ENCODE measurements around the gene TMEM132D.

Gene TMEM132D

GRCh38 chr12:129604506-129604905 is 299.3 kb downstream of the TMEM132D start:
- no peak overlapping the region for H3K9ac ChIP-seq (ENCODE audit: low read depth, low read length)
- peaks cover 35% of the 10 kb centered on the region for H3K4me1 ChIP-seq (ENCODE audit: control insufficient read depth, insufficient read depth, low read length)

GRCh38 chr12:129599406-129599805 is 304.4 kb downstream of the TMEM132D start:
- Histone ChIP-seq H3K9me3 (ENCODE audit: control insufficient read depth, insufficient read depth, low read length) (no peaks in the 10 kb centered on the region), H3K4me3 (ENCODE audit: low read depth, low read length) (no peak overlapping the region), H3K4me1 (ENCODE audit: control insufficient read depth, insufficient read depth, low read length) (peaks cover 7% of the 10 kb centered on the region), H3K9ac (ENCODE audit: low read depth, low read length) (no peak overlapping the region), H3K27ac (ENCODE audit: low read depth, low read length) (no peak overlapping the region), H3K36me3 (ENCODE audit: control insufficient read depth, insufficient read depth, low read length) (no peaks in the 10 kb centered on the region), H3K27me3 (ENCODE audit: control insufficient read depth, insufficient read depth, low read length) (no peaks in the 10 kb centered on the region)

More at GRCh38 chr12:129604506-129604905, 299.3 kb downstream of the TMEM132D start:
- Histone ChIP-seq H3K27me3 (ENCODE audit: control insufficient read depth, insufficient read depth, low read length) (no peaks in the 10 kb centered on the region), H3K36me3 (ENCODE audit: control insufficient read depth, insufficient read depth, low read length) (no peaks in the 10 kb centered on the region), H3K27ac (ENCODE audit: low read depth, low read length) (no peak overlapping the region), H3K4me3 (ENCODE audit: low read depth, low read length) (no peak overlapping the region), H3K9me3 (ENCODE audit: control insufficient read depth, insufficient read depth, low read length) (no peaks in the 10 kb centered on the region)

- Histone ChIP-seq H3K9me3 (ENCODE audit: control insufficient read depth, insufficient read depth, low read length) (no peaks in the 10 kb centered on the region), H3K27ac (ENCODE audit: low read depth, low read length) (no peak overlapping the region), H3K4me3 (ENCODE audit: low read depth, low read length) (no peak overlapping the region), H3K27me3 (ENCODE audit: control insufficient read depth, insufficient read depth, low read length) (no peaks in the 10 kb centered on the region), H3K4me1 (ENCODE audit: control insufficient read depth, insufficient read depth, low read length) (peaks cover 3% of the 10 kb centered on the region), H3K9ac (ENCODE audit: low read depth, low read length) (no peak overlapping the region), H3K36me3 (ENCODE audit: control insufficient read depth, insufficient read depth, low read length) (no peaks in the 10 kb centered on the region)
Observed at GRCh38 chr12:129594098-129594497, 309.7 kb downstream of the TMEM132D start.

- Histone ChIP-seq H3K9ac (ENCODE audit: low read depth, low read length) (no peak overlapping the region), H3K9me3 (ENCODE audit: control insufficient read depth, insufficient read depth, low read length) (no peaks in the 10 kb centered on the region), H3K36me3 (ENCODE audit: control insufficient read depth, insufficient read depth, low read length) (no peaks in the 10 kb centered on the region), H3K27me3 (ENCODE audit: control insufficient read depth, insufficient read depth, low read length) (no peaks in the 10 kb centered on the region), H3K4me3 (ENCODE audit: low read depth, low read length) (no peak overlapping the region), H3K27ac (ENCODE audit: low read depth, low read length) (no peak overlapping the region), H3K4me1 (ENCODE audit: control insufficient read depth, insufficient read depth, low read length) (no peaks in the 10 kb centered on the region)
Observed at GRCh38 chr12:129592449-129592848, 311.4 kb downstream of the TMEM132D start.

- Histone ChIP-seq H3K4me1 (ENCODE audit: control insufficient read depth, insufficient read depth, low read length) (no peaks in the 10 kb centered on the region), H3K9me3 (ENCODE audit: control insufficient read depth, insufficient read depth, low read length) (no peaks in the 10 kb centered on the region), H3K36me3 (ENCODE audit: control insufficient read depth, insufficient read depth, low read length) (no peaks in the 10 kb centered on the region), H3K4me3 (ENCODE audit: low read depth, low read length) (no peak overlapping the region), H3K9ac (ENCODE audit: low read depth, low read length) (no peak overlapping the region), H3K27ac (ENCODE audit: low read depth, low read length) (no peak overlapping the region), H3K27me3 (ENCODE audit: control insufficient read depth, insufficient read depth, low read length) (no peaks in the 10 kb centered on the region)
Observed at GRCh38 chr12:129589503-129589902, 314.3 kb downstream of the TMEM132D start.

GRCh38 chr12:129588142-129588541 is 315.7 kb downstream of the TMEM132D start:
- Histone ChIP-seq H3K9me3 (ENCODE audit: control insufficient read depth, insufficient read depth, low read length) (no peaks in the 10 kb centered on the region), H3K9ac (ENCODE audit: low read depth, low read length) (no peak overlapping the region), H3K4me1 (ENCODE audit: control insufficient read depth, insufficient read depth, low read length) (no peaks in the 10 kb centered on the region), H3K27me3 (ENCODE audit: control insufficient read depth, insufficient read depth, low read length) (no peaks in the 10 kb centered on the region), H3K27ac (ENCODE audit: low read depth, low read length) (no peak overlapping the region), H3K36me3 (ENCODE audit: control insufficient read depth, insufficient read depth, low read length) (no peaks in the 10 kb centered on the region), H3K4me3 (ENCODE audit: low read depth, low read length) (no peak overlapping the region)

GRCh38 chr12:129585296-129585695 is 318.5 kb downstream of the TMEM132D start:
- no peaks in the 10 kb centered on the region for H3K9me3 ChIP-seq (ENCODE audit: control insufficient read depth, insufficient read depth, low read length)
- no peaks in the 10 kb centered on the region for H3K27me3 ChIP-seq (ENCODE audit: control insufficient read depth, insufficient read depth, low read length)
- H3K4me1 ChIP-seq (ENCODE audit: control insufficient read depth, insufficient read depth, low read length) = no peaks in the 10 kb centered on the region
- no peak overlapping the region for H3K9ac ChIP-seq (ENCODE audit: low read depth, low read length)
- H3K27ac ChIP-seq (ENCODE audit: low read depth, low read length) = no peak overlapping the region
- H3K36me3 ChIP-seq (ENCODE audit: control insufficient read depth, insufficient read depth, low read length) = no peaks in the 10 kb centered on the region
- no peak overlapping the region for H3K4me3 ChIP-seq (ENCODE audit: low read depth, low read length)

GRCh38 chr12:129579879-129580278 is 323.9 kb downstream of the TMEM132D start:
- Histone ChIP-seq H3K27ac (ENCODE audit: low read depth, low read length) (no peak overlapping the region), H3K9ac (ENCODE audit: low read depth, low read length) (no peak overlapping the region), H3K9me3 (ENCODE audit: control insufficient read depth, insufficient read depth, low read length) (no peaks in the 10 kb centered on the region), H3K4me1 (ENCODE audit: control insufficient read depth, insufficient read depth, low read length) (peaks cover 3% of the 10 kb centered on the region; the same call in 1 of the 2 replicates), H3K4me3 (ENCODE audit: low read depth, low read length) (no peak overlapping the region), H3K27me3 (ENCODE audit: control insufficient read depth, insufficient read depth, low read length) (no peaks in the 10 kb centered on the region), H3K36me3 (ENCODE audit: control insufficient read depth, insufficient read depth, low read length) (no peaks in the 10 kb centered on the region)

- no peaks in the 10 kb centered on the region for H3K27me3 ChIP-seq (ENCODE audit: control insufficient read depth, insufficient read depth, low read length)
- H3K36me3 ChIP-seq (ENCODE audit: control insufficient read depth, insufficient read depth, low read length) = no peaks in the 10 kb centered on the region
- H3K4me1 ChIP-seq (ENCODE audit: control insufficient read depth, insufficient read depth, low read length) = no peaks in the 10 kb centered on the region
- H3K9ac ChIP-seq (ENCODE audit: low read depth, low read length) = no peak overlapping the region
- H3K9me3 ChIP-seq (ENCODE audit: control insufficient read depth, insufficient read depth, low read length) = peaks cover under 1% of the 10 kb centered on the region; the same call in 1 of the 2 replicates
- H3K27ac ChIP-seq (ENCODE audit: low read depth, low read length) = no peak overlapping the region
- H3K4me3 ChIP-seq (ENCODE audit: low read depth, low read length) = no peak overlapping the region
Observed at GRCh38 chr12:129571901-129572494, 331.8 kb downstream of the TMEM132D start.

GRCh38 chr12:129570796-129571400 is 332.9 kb downstream of the TMEM132D start:
- Histone ChIP-seq H3K4me3 (ENCODE audit: low read depth, low read length) (no peak overlapping the region), H3K9ac (ENCODE audit: low read depth, low read length) (no peak overlapping the region), H3K27ac (ENCODE audit: low read depth, low read length) (no peak overlapping the region), H3K36me3 (ENCODE audit: control insufficient read depth, insufficient read depth, low read length) (no peaks in the 10 kb centered on the region), H3K4me1 (ENCODE audit: control insufficient read depth, insufficient read depth, low read length) (no peaks in the 10 kb centered on the region), H3K27me3 (ENCODE audit: control insufficient read depth, insufficient read depth, low read length) (no peaks in the 10 kb centered on the region), H3K9me3 (ENCODE audit: control insufficient read depth, insufficient read depth, low read length) (peaks cover 3% of the 10 kb centered on the region; the same call in 1 of the 2 replicates)

GRCh38 chr12:129566800-129567199 is 337.0 kb downstream of the TMEM132D start:
- H3K27ac ChIP-seq (ENCODE audit: low read depth, low read length) = no peak overlapping the region
- no peaks in the 10 kb centered on the region for H3K4me1 ChIP-seq (ENCODE audit: control insufficient read depth, insufficient read depth, low read length)
- H3K9ac ChIP-seq (ENCODE audit: low read depth, low read length) = no peak overlapping the region
- peaks cover 7% of the 10 kb centered on the region for H3K9me3 ChIP-seq (ENCODE audit: control insufficient read depth, insufficient read depth, low read length)
- no peak overlapping the region for H3K4me3 ChIP-seq (ENCODE audit: low read depth, low read length)
- H3K36me3 ChIP-seq (ENCODE audit: control insufficient read depth, insufficient read depth, low read length) = no peaks in the 10 kb centered on the region
- no peaks in the 10 kb centered on the region for H3K27me3 ChIP-seq (ENCODE audit: control insufficient read depth, insufficient read depth, low read length)
